ENCODE data around the gene MANEAL.

Gene MANEAL

DNA sequence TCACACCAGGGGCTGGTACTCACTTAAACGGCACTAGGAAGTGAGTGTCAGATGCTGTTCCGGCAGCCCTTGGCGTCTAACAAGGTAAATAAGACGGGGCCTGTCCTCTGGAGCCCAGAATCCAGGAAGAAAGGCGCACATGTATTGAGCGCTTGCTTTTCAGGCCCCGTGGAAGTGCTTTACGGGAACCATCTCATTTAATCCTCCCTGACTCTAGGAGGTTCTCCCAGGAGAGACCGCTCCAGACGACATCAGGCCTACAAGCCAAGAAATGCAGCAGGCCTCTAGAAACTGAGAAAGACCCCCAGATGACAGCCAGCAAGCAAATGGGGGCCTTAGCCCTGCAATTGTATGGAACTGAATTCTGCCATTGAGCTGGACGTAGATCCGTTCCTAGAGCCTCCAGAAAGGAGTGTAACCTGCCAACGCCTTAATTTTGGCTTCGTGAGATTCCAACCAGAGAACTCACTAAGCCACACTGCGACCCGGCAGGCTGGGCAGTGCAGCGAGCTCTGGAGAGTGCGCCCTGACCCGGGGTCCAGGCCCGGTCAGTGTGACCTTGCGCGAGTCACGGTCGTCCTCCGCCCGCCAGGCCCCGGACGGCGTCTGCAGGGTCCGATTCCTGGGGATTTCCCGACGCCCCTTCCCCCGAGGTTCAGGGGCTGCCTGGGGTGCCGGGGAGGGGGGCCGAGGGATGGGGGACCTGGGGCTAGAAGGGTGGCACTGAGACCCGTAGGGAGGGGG is 532 bp upstream of the MANEAL start:
- no peak for ATAC-seq
- TF ChIP-seq ZNF565 (CRISPR knock-in tag; conservative IDR thresholded peaks at IDR 0.05; ENCODE audit: low read depth): no peak
- no peak for TF ChIP-seq TOX (CRISPR knock-in tag; IDR thresholded peaks at IDR 0.05; ENCODE audit: borderline replicate concordance)
- TF ChIP-seq ZNF70 (CRISPR knock-in tag; IDR thresholded peaks at IDR 0.05): no peak

GRCh38 chr1:37794372-37795339 is 1.0 kb downstream of the MANEAL start:
- TF ChIP-seq ESRRG (CRISPR knock-in tag; IDR thresholded peaks at IDR 0.05): no peak
- TF ChIP-seq GLIS3 (CRISPR knock-in tag; IDR thresholded peaks at IDR 0.05): no peak
- no peak for TF ChIP-seq SNAI2 (CRISPR knock-in tag; IDR thresholded peaks at IDR 0.05)
- TF ChIP-seq CSDC2 (CRISPR knock-in tag; IDR thresholded peaks at IDR 0.05): no peak
- peak; percentile 7 for ATAC-seq

GRCh38 chr1:37795340-37796125 is 1.9 kb downstream of the MANEAL start:
- no peak for TF ChIP-seq ZNF565 (CRISPR knock-in tag; conservative IDR thresholded peaks at IDR 0.05; ENCODE audit: low read depth)
- TF ChIP-seq ISL1 (CRISPR knock-in tag; IDR thresholded peaks at IDR 0.05): no peak
- TF ChIP-seq, protein P1, sequence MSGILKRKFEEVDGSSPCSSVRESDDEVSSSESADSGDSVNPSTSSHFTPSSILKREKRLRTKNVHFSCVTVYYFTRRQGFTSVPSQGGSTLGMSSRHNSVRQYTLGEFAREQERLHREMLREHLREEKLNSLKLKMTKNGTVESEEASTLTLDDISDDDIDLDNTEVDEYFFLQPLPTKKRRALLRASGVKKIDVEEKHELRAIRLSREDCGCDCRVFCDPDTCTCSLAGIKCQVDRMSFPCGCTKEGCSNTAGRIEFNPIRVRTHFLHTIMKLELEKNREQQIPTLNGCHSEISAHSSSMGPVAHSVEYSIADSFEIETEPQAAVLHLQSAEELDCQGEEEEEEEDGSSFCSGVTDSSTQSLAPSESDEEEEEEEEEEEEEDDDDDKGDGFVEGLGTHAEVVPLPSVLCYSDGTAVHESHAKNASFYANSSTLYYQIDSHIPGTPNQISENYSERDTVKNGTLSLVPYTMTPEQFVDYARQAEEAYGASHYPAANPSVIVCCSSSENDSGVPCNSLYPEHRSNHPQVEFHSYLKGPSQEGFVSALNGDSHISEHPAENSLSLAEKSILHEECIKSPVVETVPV (CRISPR knock-in tag; IDR thresholded peaks at IDR 0.05): no peak
- no peak for TF ChIP-seq RARB (CRISPR knock-in tag; IDR thresholded peaks at IDR 0.05)
- TF ChIP-seq POU6F1 (CRISPR knock-in tag; IDR thresholded peaks at IDR 0.05; ENCODE audit: borderline replicate concordance, low read depth): no peak
- TF ChIP-seq ZNF70 (CRISPR knock-in tag; IDR thresholded peaks at IDR 0.05): no peak
- TF ChIP-seq ZNF8 (CRISPR knock-in tag; IDR thresholded peaks at IDR 0.05): no peak
- no peak for TF ChIP-seq PATZ1 (CRISPR knock-in tag; IDR thresholded peaks at IDR 0.05; ENCODE audit: borderline replicate concordance)
- no peak for TF ChIP-seq OSR1 (CRISPR knock-in tag; IDR thresholded peaks at IDR 0.05)
- no peak for TF ChIP-seq ESRRG (CRISPR knock-in tag; IDR thresholded peaks at IDR 0.05)
- no peak for TF ChIP-seq PPARA (CRISPR knock-in tag; IDR thresholded peaks at IDR 0.05; ENCODE audit: borderline replicate concordance)
- no peak for TF ChIP-seq CREB5 (CRISPR knock-in tag; IDR thresholded peaks at IDR 0.05; ENCODE audit: low read depth)
- TF ChIP-seq GLIS3 (CRISPR knock-in tag; IDR thresholded peaks at IDR 0.05): no peak
- TF ChIP-seq TOX (CRISPR knock-in tag; IDR thresholded peaks at IDR 0.05; ENCODE audit: borderline replicate concordance): no peak
- no peak for TF ChIP-seq BACH2 (CRISPR knock-in tag; IDR thresholded peaks at IDR 0.05; ENCODE audit: borderline replicate concordance)
- no peak for TF ChIP-seq ZFP30 (CRISPR knock-in tag; IDR thresholded peaks at IDR 0.05)
- TF ChIP-seq ZFP3 (CRISPR knock-in tag; IDR thresholded peaks at IDR 0.05): no peak
- TF ChIP-seq ARNTL (CRISPR knock-in tag; IDR thresholded peaks at IDR 0.05; ENCODE audit: borderline replicate concordance, low read depth): no peak
- no peak for TF ChIP-seq TCF4 (CRISPR knock-in tag; IDR thresholded peaks at IDR 0.05; ENCODE audit: borderline replicate concordance)
- TF ChIP-seq SNAI2 (CRISPR knock-in tag; IDR thresholded peaks at IDR 0.05): 0 out of 2 replicates have a peak, but pooled peaks have one; percentile 24
- TF ChIP-seq CSDC2 (CRISPR knock-in tag; IDR thresholded peaks at IDR 0.05): 0 out of 2 replicates have a peak, but pooled peaks have one; percentile 81
- peak; percentile 33; the same call in 1 of the 2 replicates for TF ChIP-seq TSHZ2 (CRISPR knock-in tag; IDR thresholded peaks at IDR 0.05)
- TF ChIP-seq ZC3H10 (CRISPR knock-in tag; IDR thresholded peaks at IDR 0.05): no peak
- ATAC-seq: peak; percentile 70

Measured in SK-N-SH treated with all-trans-retinoic acid at 6 μM for 48 hours (cell line).